ENCODE results near the gene ZNF609. TPM values are rescaled to one million over a fixed set of nuclear protein-coding genes. Genes with fewer than 3 reads are reported as not detected.

ZNF609 gene
- polyA plus RNA-seq, 3 donors = 1.3 to 13.2 (median 1.7) TPM

- Histone ChIP-seq H3K9me3 (replicated peaks in 1 of 2; ENCODE audit: control insufficient read depth in 1 of 2, insufficient read depth in 1 of 2, low read length in 2 of 2) (no peaks in the 10 kb centered on the region), H2AFZ (ENCODE audit: insufficient read depth, low read depth, low read length, poor library complexity, severe bottlenecking) (no peak overlapping the region), H3K4me1 (ENCODE audit: control insufficient read depth in 1 of 2, insufficient read depth in 2 of 2, low read length in 2 of 2) (peaks cover 35 to 41% of the 10 kb centered on the region in 2 donors), H3K4me2 (replicated peaks; ENCODE audit: extremely low read depth, low read length, poor library complexity, severe bottlenecking) (no peak overlapping the region), H3K27me3 (ENCODE audit: control insufficient read depth in 2 of 2, insufficient read depth in 2 of 2, low read length in 2 of 2) (no peaks in the 10 kb centered on the region), H4K20me1 (ENCODE audit: insufficient read depth, low read length) (no peaks in the 10 kb centered on the region), H3K27ac (ENCODE audit: low read depth in 1 of 2, low read length in 2 of 2) (peak overlapping the region in 1 of 2 donors; percentile 72), H3K9ac (ENCODE audit: insufficient read depth, low read length, poor library complexity, severe bottlenecking) (no peak overlapping the region), H3K79me2 (ENCODE audit: insufficient read depth, low read length) (no peaks in the 10 kb centered on the region), H3K4me3 (replicated peaks in 1 of 3; ENCODE audit: low read depth in 2 of 3, low read length in 3 of 3) (no peak overlapping the region), H3K36me3 (replicated peaks in 1 of 2; ENCODE audit: control insufficient read depth in 1 of 2, insufficient read depth in 2 of 2, low read length in 2 of 2) (peaks cover 8 to 33% of the 10 kb centered on the region in 2 donors)
- Mint-ChIP-seq H3K27ac (peak overlapping the region in 2 of 7 donors; percentile 32 to 60), H3K9me3 (no peaks in the 10 kb centered on the region), H3K4me1 (peaks cover 45% of the 10 kb centered on the region), H3K4me3 (no peak overlapping the region), H3K36me3 (peaks cover 9 to 38% of the 10 kb centered on the region in 2 donors), H3K27me3 (ENCODE audit: low read depth in 3 of 3) (no peaks in the 10 kb centered on the region)
- 90% methylated on average over 2 of the region's 6 CpGs for WGBS (ENCODE audit: insufficient coverage)
- DNase-seq = no peak
- intact Hi-C loops (cut with micrococcal nuclease) = no loop called here
- TF ChIP-seq, protein P1, sequence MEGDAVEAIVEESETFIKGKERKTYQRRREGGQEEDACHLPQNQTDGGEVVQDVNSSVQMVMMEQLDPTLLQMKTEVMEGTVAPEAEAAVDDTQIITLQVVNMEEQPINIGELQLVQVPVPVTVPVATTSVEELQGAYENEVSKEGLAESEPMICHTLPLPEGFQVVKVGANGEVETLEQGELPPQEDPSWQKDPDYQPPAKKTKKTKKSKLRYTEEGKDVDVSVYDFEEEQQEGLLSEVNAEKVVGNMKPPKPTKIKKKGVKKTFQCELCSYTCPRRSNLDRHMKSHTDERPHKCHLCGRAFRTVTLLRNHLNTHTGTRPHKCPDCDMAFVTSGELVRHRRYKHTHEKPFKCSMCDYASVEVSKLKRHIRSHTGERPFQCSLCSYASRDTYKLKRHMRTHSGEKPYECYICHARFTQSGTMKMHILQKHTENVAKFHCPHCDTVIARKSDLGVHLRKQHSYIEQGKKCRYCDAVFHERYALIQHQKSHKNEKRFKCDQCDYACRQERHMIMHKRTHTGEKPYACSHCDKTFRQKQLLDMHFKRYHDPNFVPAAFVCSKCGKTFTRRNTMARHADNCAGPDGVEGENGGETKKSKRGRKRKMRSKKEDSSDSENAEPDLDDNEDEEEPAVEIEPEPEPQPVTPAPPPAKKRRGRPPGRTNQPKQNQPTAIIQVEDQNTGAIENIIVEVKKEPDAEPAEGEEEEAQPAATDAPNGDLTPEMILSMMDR (IDR thresholded peaks at IDR 0.05) = no peak
These were observed 7.2 kb upstream of the ZNF609 start for GRCh38 chr15:64452988-64453688.

- Histone ChIP-seq H3K4me3 (replicated peaks in 1 of 3; ENCODE audit: low read depth in 2 of 3, low read length in 3 of 3) (no peak overlapping the region), H3K36me3 (replicated peaks in 1 of 2; ENCODE audit: control insufficient read depth in 1 of 2, insufficient read depth in 2 of 2, low read length in 2 of 2) (peaks cover 8 to 27% of the 10 kb centered on the region in 2 donors), H3K9ac (ENCODE audit: insufficient read depth, low read length, poor library complexity, severe bottlenecking) (no peak overlapping the region), H2AFZ (ENCODE audit: insufficient read depth, low read depth, low read length, poor library complexity, severe bottlenecking) (no peak overlapping the region), H3K27ac (ENCODE audit: low read depth in 1 of 2, low read length in 2 of 2) (peak overlapping the region in 1 of 2 donors; percentile 72), H3K27me3 (ENCODE audit: control insufficient read depth in 2 of 2, insufficient read depth in 2 of 2, low read length in 2 of 2) (no peaks in the 10 kb centered on the region), H3K9me3 (replicated peaks in 1 of 2; ENCODE audit: control insufficient read depth in 1 of 2, insufficient read depth in 1 of 2, low read length in 2 of 2) (no peaks in the 10 kb centered on the region), H3K4me2 (replicated peaks; ENCODE audit: extremely low read depth, low read length, poor library complexity, severe bottlenecking) (no peak overlapping the region), H3K4me1 (ENCODE audit: control insufficient read depth in 1 of 2, insufficient read depth in 2 of 2, low read length in 2 of 2) (peaks cover 35 to 41% of the 10 kb centered on the region in 2 donors), H4K20me1 (ENCODE audit: insufficient read depth, low read length) (no peaks in the 10 kb centered on the region), H3K79me2 (ENCODE audit: insufficient read depth, low read length) (no peaks in the 10 kb centered on the region)
- 67% methylated on average over 1 of the region's 1 CpG for WGBS (ENCODE audit: insufficient coverage)
- Mint-ChIP-seq H3K4me3 (no peak overlapping the region), H3K27ac (peak overlapping the region in 2 of 7 donors; percentile 32 to 60), H3K4me1 (peaks cover 43% of the 10 kb centered on the region), H3K27me3 (ENCODE audit: low read depth in 3 of 3) (no peaks in the 10 kb centered on the region), H3K36me3 (peaks cover 9 to 33% of the 10 kb centered on the region in 2 donors), H3K9me3 (no peaks in the 10 kb centered on the region)
- intact Hi-C loops (cut with micrococcal nuclease) = no loop called here
- TF ChIP-seq, protein P1 (IDR thresholded peaks at IDR 0.05) = no peak
- DNase-seq = no peak
These were observed 6.7 kb upstream of the ZNF609 start for GRCh38 chr15:64453689-64454037.

All from CD14-positive monocyte (primary cell).